GM06990 (cell line): ENCODE results near the gene CNTNAP2.

Source experiments
- DNase-seq: peaks from one replicate; pipeline ENCODE4 v3.0.0-alpha.2; 2011; ENCODE audit not compliant: insufficient read length; ENCODE audit errors: extremely low read depth
- H3K27me3 ChIP-seq: replicated peaks from 2 replicates; pipeline ENCODE4 v1.6.0; 2011; ENCODE audit warnings: low read length; ENCODE audit not compliant: control insufficient read depth, insufficient read depth
- H3K36me3 ChIP-seq: 2 replicates; pipeline ENCODE4 v1.5.1; 2011; ENCODE audit warnings: low read length; ENCODE audit not compliant: control insufficient read depth, insufficient read depth
- H3K4me3 ChIP-seq: replicated peaks from 2 replicates; pipeline ENCODE4 v1.5.1; 2011; ENCODE audit warnings: low read depth, mild to moderate bottlenecking, control low read depth, low read length
- TF ChIP-seq, protein P1 (sequence below): IDR thresholded peaks from 2 replicates; pipeline ENCODE4 v1.5.1; 2011; ENCODE audit warnings: low read length, control low read depth, mild to moderate bottlenecking, inconsistent platforms; ENCODE audit not compliant: insufficient read depth, poor library complexity, severe bottlenecking

CNTNAP2 gene

DNA sequence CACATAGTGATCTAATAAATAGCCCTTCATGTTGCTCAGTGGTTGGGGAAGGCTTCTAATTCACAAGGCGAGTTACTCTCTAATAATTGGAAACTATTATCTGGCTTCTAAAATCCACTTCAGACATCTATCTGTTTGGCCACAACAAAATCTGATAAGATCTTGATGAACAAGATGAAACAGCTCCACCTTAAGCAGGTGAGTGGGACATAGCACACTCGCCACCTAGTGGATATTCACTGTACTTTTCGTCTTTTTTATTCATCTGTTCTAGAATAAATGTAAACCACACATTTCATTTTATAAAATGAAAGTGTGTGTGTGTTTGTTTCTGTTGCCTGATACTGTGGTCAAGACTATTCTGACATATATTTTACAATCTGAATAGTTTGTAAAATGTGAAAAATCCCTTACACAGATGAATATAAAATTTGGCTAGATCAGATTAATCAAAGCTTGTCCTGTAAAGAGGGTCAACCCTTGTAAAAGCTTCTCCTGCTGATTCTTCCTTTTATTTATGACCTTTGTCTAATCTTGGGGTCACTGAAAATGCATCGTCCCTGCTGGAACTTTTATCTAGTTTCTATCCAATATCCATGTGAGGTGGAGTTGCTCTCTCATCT lies 26.5 kb upstream of the CNTNAP2 start:
- TF ChIP-seq, protein P1, sequence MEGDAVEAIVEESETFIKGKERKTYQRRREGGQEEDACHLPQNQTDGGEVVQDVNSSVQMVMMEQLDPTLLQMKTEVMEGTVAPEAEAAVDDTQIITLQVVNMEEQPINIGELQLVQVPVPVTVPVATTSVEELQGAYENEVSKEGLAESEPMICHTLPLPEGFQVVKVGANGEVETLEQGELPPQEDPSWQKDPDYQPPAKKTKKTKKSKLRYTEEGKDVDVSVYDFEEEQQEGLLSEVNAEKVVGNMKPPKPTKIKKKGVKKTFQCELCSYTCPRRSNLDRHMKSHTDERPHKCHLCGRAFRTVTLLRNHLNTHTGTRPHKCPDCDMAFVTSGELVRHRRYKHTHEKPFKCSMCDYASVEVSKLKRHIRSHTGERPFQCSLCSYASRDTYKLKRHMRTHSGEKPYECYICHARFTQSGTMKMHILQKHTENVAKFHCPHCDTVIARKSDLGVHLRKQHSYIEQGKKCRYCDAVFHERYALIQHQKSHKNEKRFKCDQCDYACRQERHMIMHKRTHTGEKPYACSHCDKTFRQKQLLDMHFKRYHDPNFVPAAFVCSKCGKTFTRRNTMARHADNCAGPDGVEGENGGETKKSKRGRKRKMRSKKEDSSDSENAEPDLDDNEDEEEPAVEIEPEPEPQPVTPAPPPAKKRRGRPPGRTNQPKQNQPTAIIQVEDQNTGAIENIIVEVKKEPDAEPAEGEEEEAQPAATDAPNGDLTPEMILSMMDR, result peak; percentile 59
- no peaks in the 10 kb centered on the region for H3K36me3 ChIP-seq
- DNase-seq, result peak; percentile 3
- no peaks in the 10 kb centered on the region for H3K27me3 ChIP-seq
- no peak overlapping the region for H3K4me3 ChIP-seq

DNA sequence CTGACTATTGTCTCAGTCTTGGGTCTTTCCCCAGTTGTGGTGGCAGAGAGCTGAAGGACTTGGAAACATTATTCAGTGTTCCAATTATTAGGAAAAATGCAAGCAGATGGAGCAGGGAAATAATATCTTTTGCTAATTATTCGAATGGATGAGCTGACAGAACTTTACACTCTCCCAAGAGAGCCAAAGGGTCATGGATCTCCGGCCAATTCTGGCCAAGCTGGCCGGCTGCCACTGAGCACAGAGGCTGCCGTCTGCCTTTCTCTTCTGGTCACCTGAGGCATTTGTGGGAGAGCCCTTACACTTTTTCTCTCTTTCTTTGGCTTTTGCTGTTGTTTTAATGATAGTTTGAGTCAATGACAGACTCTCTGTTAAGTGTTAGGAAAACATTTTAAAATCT lies 22.2 kb upstream of the CNTNAP2 start:
- no peak overlapping the region for H3K4me3 ChIP-seq
- TF ChIP-seq, protein P1, result no peak
- H3K36me3 ChIP-seq, result no peaks in the 10 kb centered on the region
- no peak for DNase-seq
- H3K27me3 ChIP-seq, result no peaks in the 10 kb centered on the region

GRCh38 chr7:146096994-146097393 lies 19.6 kb upstream of the CNTNAP2 start:
- no peaks in the 10 kb centered on the region for H3K27me3 ChIP-seq
- TF ChIP-seq, protein P1, result no peak
- no peak for DNase-seq

GRCh38 chr7:146106319-146106718 lies 10.3 kb upstream of the CNTNAP2 start:
- Histone ChIP-seq H3K36me3 (no peaks in the 10 kb centered on the region), H3K27me3 (no peaks in the 10 kb centered on the region), H3K4me3 (no peak overlapping the region)
- TF ChIP-seq, protein P1, result no peak
- no peak for DNase-seq

More at GRCh38 chr7:146096994-146097393, 19.6 kb upstream of the CNTNAP2 start:
- H3K36me3 ChIP-seq, result no peaks in the 10 kb centered on the region
- no peak overlapping the region for H3K4me3 ChIP-seq

GRCh38 chr7:146112755-146113154 lies 3.8 kb upstream of the CNTNAP2 start:
- H3K36me3 ChIP-seq, result no peaks in the 10 kb centered on the region
- TF ChIP-seq, protein P1, result no peak
- no peak for DNase-seq

GRCh38 chr7:146115548-146115850 lies 1.1 kb upstream of the CNTNAP2 start:
- Histone ChIP-seq H3K27me3 (no peaks in the 10 kb centered on the region; the same call in 1 of the 2 replicates), H3K4me3 (no peak overlapping the region), H3K36me3 (no peaks in the 10 kb centered on the region)
- DNase-seq, result no peak
- TF ChIP-seq, protein P1, result no peak

More at GRCh38 chr7:146112755-146113154, 3.8 kb upstream of the CNTNAP2 start:
- Histone ChIP-seq H3K27me3 (no peaks in the 10 kb centered on the region; the same call in 1 of the 2 replicates), H3K4me3 (no peak overlapping the region)
